T-cell (primary cell): ENCODE results near the gene TXNDC8. TPM values are rescaled to one million over a fixed set of nuclear protein-coding genes. Genes with fewer than 3 reads are reported as not detected.

Source experiments
- ATAC-seq, 4 experiments: fragments of 200-7000 bp in 3 of 4; fragments of 150-1000 bp in 1 of 4; cut with Tn5 transposase; replicated peaks in 1 of 4; 1 replicate in 3 of 4; 2 replicates in 1 of 4; pipeline ENCODE4 v1.10.0; 2021; ENCODE audit warnings: moderate library complexity in 3 of 4, mild to moderate bottlenecking in 2 of 4, moderate number of reproducible peaks in 1 of 4
- CTCF ChIA-PET, 2 donors: fragments of 300-600 bp; sonication (Branson Sonifier 250); formaldehyde crosslinking; loops; one replicate each; lab custom pipeline; 2022; ENCODE audit warnings: antibody characterized with exemption in 2 of 2; lab: Charles Lee
- POLR2A ChIA-PET, 2 donors: fragments of 300-600 bp; sonication (Branson Sonifier 250); formaldehyde crosslinking; loops; one replicate each; lab custom pipeline; 2022; ENCODE audit warnings: antibody characterized with exemption in 2 of 2; lab: Charles Lee
- DNase-seq, 35 experiments: peaks; one replicate each; pipeline versions ENCODE4 v3.0.0 to v3.0.0-alpha.2; 2013 to 2023
- H3K27ac ChIP-seq: one replicate; pipeline ENCODE4 v1.5.1; 2013; ENCODE audit warnings: low read length
- H3K27me3 ChIP-seq, 2 experiments: replicated peaks in 1 of 2; 1 replicate in 1 of 2; 2 replicates in 1 of 2; pipeline versions ENCODE4 v1.6.1 to v1.7.0; 2013; ENCODE audit warnings: low read length in 1 of 2, mixed read lengths in 1 of 2; ENCODE audit not compliant: control insufficient read depth in 2 of 2, insufficient read depth in 2 of 2; ENCODE audit errors: extremely low read depth in 1 of 2
- H3K36me3 ChIP-seq, 2 donors: 1 replicate in 1 of 2; 2 replicates in 1 of 2; pipeline versions ENCODE4 v1.6.1 to v1.7.0; 2013; ENCODE audit warnings: low read length in 1 of 2; ENCODE audit not compliant: control insufficient read depth in 2 of 2, insufficient read depth in 1 of 2; ENCODE audit errors: extremely low read depth in 1 of 2
- H3K4me1 ChIP-seq, 2 experiments: 1 replicate in 1 of 2; 2 replicates in 1 of 2; pipeline versions ENCODE4 v1.6.1 to v1.7.0; 2013; ENCODE audit warnings: low read length in 2 of 2, mixed read lengths in 1 of 2; ENCODE audit not compliant: insufficient read depth in 2 of 2, control insufficient read depth in 1 of 2; ENCODE audit errors: extremely low read depth in 1 of 2
- H3K4me3 ChIP-seq, 2 donors: 1 replicate in 1 of 2; 2 replicates in 1 of 2; pipeline versions ENCODE4 v1.5.1 to v1.7.0; 2013; ENCODE audit warnings: mild to moderate bottlenecking in 2 of 2, low read length in 1 of 2, moderate library complexity in 1 of 2; ENCODE audit not compliant: control insufficient read depth in 1 of 2; ENCODE audit errors: extremely low read depth in 1 of 2
- H3K9me3 ChIP-seq: 2 replicates; pipeline ENCODE4 v1.7.0; 2013
- H3K27ac Mint-ChIP-seq, 2 donors: one replicate each; pipeline ENCODE4 v1.8.0; 2020 to 2021; ENCODE audit warnings: mild to moderate bottlenecking in 2 of 2, mixed read lengths in 2 of 2
- H3K27me3 Mint-ChIP-seq, 2 donors: one replicate each; pipeline ENCODE4 v1.8.0; 2021 to 2022; ENCODE audit warnings: mixed read lengths in 2 of 2
- H3K36me3 Mint-ChIP-seq: one replicate; pipeline ENCODE4 v1.8.0; 2021; ENCODE audit warnings: mixed read lengths
- H3K4me1 Mint-ChIP-seq, 3 donors: one replicate each; pipeline ENCODE4 v1.8.0; 2020 to 2022; ENCODE audit warnings: mixed read lengths in 3 of 3, mild to moderate bottlenecking in 1 of 3
- H3K4me3 Mint-ChIP-seq, 3 donors: one replicate each; pipeline ENCODE4 v1.8.0; 2020 to 2022; ENCODE audit warnings: mild to moderate bottlenecking in 3 of 3, mixed read lengths in 3 of 3, moderate library complexity in 3 of 3
- H3K9me3 Mint-ChIP-seq, 3 donors: one replicate each; pipeline ENCODE4 v1.8.0; 2020 to 2022; ENCODE audit warnings: mixed read lengths in 3 of 3
- WGBS: methylation state at CpG from one replicate; pipeline ENCODE4 v1.1.5; 2013; ENCODE audit warnings: missing lambda C conversion rate; ENCODE audit not compliant: insufficient coverage; 5-methylcytosine and 5-hydroxymethylcytosine counted together
- total RNA-seq, 35 experiments: library from RNA in 6 of 35; stranded (reverse) in 6 of 35; fragments of 120-200 nt in 1 of 35; gene quantifications; one replicate each; pipeline versions ENCODE4 v1.2.1 to v1.2.4 and lab custom pipeline; 2013 to 2026

Gene TXNDC8
- total RNA-seq, result not detected
- not detected for total RNA-seq (2013)
- total RNA-seq (lab: John Stamatoyannopoulos, UW), result 0 to 0.09 (median 0) reads per million in 29 experiments

- H3K36me3 Mint-ChIP-seq, result no peaks in the 10 kb centered on the region
- Histone ChIP-seq H3K4me1 (no peaks in the 10 kb centered on the region), H3K36me3 (no peaks in the 10 kb centered on the region), H3K27me3 (peaks cover 0 to under 1% of the 10 kb centered on the region in 2 experiments), H3K9me3 (no peaks in the 10 kb centered on the region), H3K27ac (no peak within 1 kb of the TSS), H3K4me3 (no peak within 1 kb of the TSS)
- no CpG with 5 or more reads among the region's 1 CpG for WGBS
- ATAC-seq, result no peak
- DNase-seq, result no peak
- no peak within 1 kb of the TSS for H3K27ac Mint-ChIP-seq
- POLR2A ChIA-PET, result no interaction called here
- H3K4me1 Mint-ChIP-seq, result peaks cover 0 to 2% (median 0%) of the 10 kb centered on the region in 3 donors
- no peaks in the 10 kb centered on the region for H3K9me3 Mint-ChIP-seq
- H3K27me3 Mint-ChIP-seq, result peaks cover 7 to 10% of the 10 kb centered on the region in 2 donors
- no peak within 1 kb of the TSS for H3K4me3 Mint-ChIP-seq
- CTCF ChIA-PET, result no interaction called here
These were observed at the start of gene TXNDC8 for GRCh38 chr9:110337727-110338126. TXNDC8 (minus strand) TSS chr9:110337863.

DNA sequence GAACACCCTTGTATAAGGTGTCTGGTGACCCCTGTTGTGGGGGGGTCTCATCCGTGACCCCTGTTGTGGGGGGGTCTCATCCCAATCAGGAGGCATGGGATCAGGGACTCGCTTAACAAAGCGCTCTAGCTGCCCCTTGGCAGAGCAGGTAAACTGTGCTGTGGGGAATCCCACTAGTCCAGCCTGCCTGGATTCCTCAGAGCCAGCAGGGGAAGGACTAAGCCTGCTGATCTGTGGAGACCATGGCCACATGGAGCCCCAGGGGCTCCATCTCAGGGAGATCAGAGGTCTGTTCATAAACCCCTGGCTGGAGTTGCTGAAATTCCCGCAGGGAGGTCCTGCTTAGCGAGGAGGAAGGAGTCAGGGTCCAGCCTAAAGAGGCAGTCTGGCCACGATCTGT lies 45.8 kb upstream of the TXNDC8 start:
- no peaks in the 10 kb centered on the region for H3K36me3 Mint-ChIP-seq
- Histone ChIP-seq H3K9me3 (no peaks in the 10 kb centered on the region), H3K36me3 (no peaks in the 10 kb centered on the region), H3K4me3 (no peak overlapping the region), H3K27ac (no peak overlapping the region), H3K4me1 (no peaks in the 10 kb centered on the region), H3K27me3 (peaks cover 0 to 8% of the 10 kb centered on the region in 2 experiments)
- H3K27me3 Mint-ChIP-seq, result peaks cover 0 to 12% of the 10 kb centered on the region in 2 donors
- CTCF ChIA-PET, result no interaction called here
- H3K27ac Mint-ChIP-seq, result no peak overlapping the region
- no peaks in the 10 kb centered on the region for H3K9me3 Mint-ChIP-seq
- no peak for ATAC-seq
- no peaks in the 10 kb centered on the region for H3K4me1 Mint-ChIP-seq
- no peak for DNase-seq
- H3K4me3 Mint-ChIP-seq, result no peak overlapping the region
- WGBS, result 75% methylated on average over 5 of the region's 6 CpGs
- POLR2A ChIA-PET, result interaction anchor here in 1 of 2 donors (0.5 kb wide), 1 partner anchor 146 kb away, joined by 4 read pairs; no protein-coding TSS in a partner anchor

- H3K4me3 Mint-ChIP-seq, result no peak overlapping the region
- Histone ChIP-seq H3K4me1 (no peaks in the 10 kb centered on the region), H3K27me3 (peaks cover 0 to 8% of the 10 kb centered on the region in 2 experiments), H3K36me3 (no peaks in the 10 kb centered on the region), H3K9me3 (no peaks in the 10 kb centered on the region), H3K27ac (no peak overlapping the region), H3K4me3 (no peak overlapping the region)
- no peaks in the 10 kb centered on the region for H3K36me3 Mint-ChIP-seq
- no peak for DNase-seq
- no peak overlapping the region for H3K27ac Mint-ChIP-seq
- H3K9me3 Mint-ChIP-seq, result no peaks in the 10 kb centered on the region
- peaks cover 0 to 17% of the 10 kb centered on the region in 2 donors for H3K27me3 Mint-ChIP-seq
- ChIA-PET CTCF (no interaction called here), POLR2A (no interaction called here)
- ATAC-seq, result no peak
- WGBS, result 80% methylated on average over 1 of the region's 4 CpGs
- no peaks in the 10 kb centered on the region for H3K4me1 Mint-ChIP-seq
These were observed 45.1 kb upstream of the TXNDC8 start for GRCh38 chr9:110382731-110383130.

GRCh38 chr9:110371411-110372007 lies 33.8 kb upstream of the TXNDC8 start:
- no peaks in the 10 kb centered on the region for H3K27me3 Mint-ChIP-seq
- CTCF ChIA-PET, result no interaction called here

GRCh38 chr9:110370315-110370714 lies 32.7 kb upstream of the TXNDC8 start:
- no peaks in the 10 kb centered on the region for H3K27me3 Mint-ChIP-seq
- CTCF ChIA-PET, result no interaction called here
- H3K4me3 Mint-ChIP-seq, result no peak overlapping the region
- no peak overlapping the region for H3K27ac Mint-ChIP-seq
- no peaks in the 10 kb centered on the region for H3K4me1 Mint-ChIP-seq
- DNase-seq, result no peak
- POLR2A ChIA-PET, result no interaction called here
- Histone ChIP-seq H3K4me1 (no peaks in the 10 kb centered on the region), H3K4me3 (no peak overlapping the region), H3K27me3 (no peaks in the 10 kb centered on the region), H3K36me3 (no peaks in the 10 kb centered on the region), H3K27ac (no peak overlapping the region), H3K9me3 (no peaks in the 10 kb centered on the region)
- no peak for ATAC-seq
- H3K36me3 Mint-ChIP-seq, result no peaks in the 10 kb centered on the region
- no peaks in the 10 kb centered on the region for H3K9me3 Mint-ChIP-seq
- WGBS, result no CpG with 5 or more reads among the region's 3 CpGs

More at GRCh38 chr9:110371411-110372007, 33.8 kb upstream of the TXNDC8 start:
- no peaks in the 10 kb centered on the region for H3K27me3 ChIP-seq
- Mint-ChIP-seq H3K36me3 (no peaks in the 10 kb centered on the region), H3K4me3 (no peak overlapping the region), H3K9me3 (no peaks in the 10 kb centered on the region), H3K27ac (no peak overlapping the region), H3K4me1 (no peaks in the 10 kb centered on the region)
- POLR2A ChIA-PET, result no interaction called here
- no peak overlapping the region for H3K27ac ChIP-seq
- no peak for DNase-seq
- no peak for ATAC-seq
- H3K4me1 ChIP-seq, result no peaks in the 10 kb centered on the region
- H3K36me3 ChIP-seq, result no peaks in the 10 kb centered on the region
- WGBS, result 82% methylated on average over 5 of the region's 6 CpGs
- no peak overlapping the region for H3K4me3 ChIP-seq
- H3K9me3 ChIP-seq, result no peaks in the 10 kb centered on the region

GRCh38 chr9:110364451-110364850 lies 26.8 kb upstream of the TXNDC8 start:
- no peaks in the 10 kb centered on the region for H3K27me3 ChIP-seq
- CTCF ChIA-PET, result no interaction called here
- Mint-ChIP-seq H3K27ac (no peak overlapping the region), H3K4me3 (no peak overlapping the region), H3K9me3 (no peaks in the 10 kb centered on the region), H3K4me1 (no peaks in the 10 kb centered on the region), H3K36me3 (no peaks in the 10 kb centered on the region), H3K27me3 (peaks cover 0 to 2% of the 10 kb centered on the region in 2 donors)
- POLR2A ChIA-PET, result no interaction called here
- no peak overlapping the region for H3K4me3 ChIP-seq
- H3K4me1 ChIP-seq, result no peaks in the 10 kb centered on the region
- ATAC-seq (no peak), DNase-seq (no peak)
- H3K27ac ChIP-seq, result no peak overlapping the region
- no peaks in the 10 kb centered on the region for H3K9me3 ChIP-seq
- WGBS, result no CpG with 5 or more reads among the region's 2 CpGs
- H3K36me3 ChIP-seq, result no peaks in the 10 kb centered on the region
